SH-SY5Y (cell line): ENCODE measurements around the gene HOXD3.

ENCODE experiments used
- GATA2 ChIP-seq: IDR thresholded peaks from 2 replicates; pipeline ENCODE4 v1.6.1; 2011; ENCODE audit warnings: mild to moderate bottlenecking, low read depth, low read length
- GATA3 ChIP-seq: IDR thresholded peaks from 2 replicates; pipeline ENCODE4 v1.6.1; 2011; ENCODE audit warnings: low read depth, mild to moderate bottlenecking, low read length, moderate library complexity

Gene HOXD3

GRCh38 chr2:176165370-176166050, 8.4 kb downstream of the HOXD3 start:
- TF ChIP-seq GATA3 = no peak
- no peak for TF ChIP-seq GATA2

- TF ChIP-seq GATA2 = no peak
- TF ChIP-seq GATA3 = no peak
Measured at GRCh38 chr2:176166272-176166671, 9.2 kb downstream of the HOXD3 start.

GRCh38 chr2:176167398-176167797, 10.3 kb downstream of the HOXD3 start:
- no peak for TF ChIP-seq GATA2
- no peak for TF ChIP-seq GATA3

GRCh38 chr2:176169181-176169580, 12.1 kb downstream of the HOXD3 start:
- no peak for TF ChIP-seq GATA3
- TF ChIP-seq GATA2 = no peak

- TF ChIP-seq GATA2 (no peak), GATA3 (no peak)
Measured at GRCh38 chr2:176169711-176170110, 12.6 kb downstream of the HOXD3 start.

DNA sequence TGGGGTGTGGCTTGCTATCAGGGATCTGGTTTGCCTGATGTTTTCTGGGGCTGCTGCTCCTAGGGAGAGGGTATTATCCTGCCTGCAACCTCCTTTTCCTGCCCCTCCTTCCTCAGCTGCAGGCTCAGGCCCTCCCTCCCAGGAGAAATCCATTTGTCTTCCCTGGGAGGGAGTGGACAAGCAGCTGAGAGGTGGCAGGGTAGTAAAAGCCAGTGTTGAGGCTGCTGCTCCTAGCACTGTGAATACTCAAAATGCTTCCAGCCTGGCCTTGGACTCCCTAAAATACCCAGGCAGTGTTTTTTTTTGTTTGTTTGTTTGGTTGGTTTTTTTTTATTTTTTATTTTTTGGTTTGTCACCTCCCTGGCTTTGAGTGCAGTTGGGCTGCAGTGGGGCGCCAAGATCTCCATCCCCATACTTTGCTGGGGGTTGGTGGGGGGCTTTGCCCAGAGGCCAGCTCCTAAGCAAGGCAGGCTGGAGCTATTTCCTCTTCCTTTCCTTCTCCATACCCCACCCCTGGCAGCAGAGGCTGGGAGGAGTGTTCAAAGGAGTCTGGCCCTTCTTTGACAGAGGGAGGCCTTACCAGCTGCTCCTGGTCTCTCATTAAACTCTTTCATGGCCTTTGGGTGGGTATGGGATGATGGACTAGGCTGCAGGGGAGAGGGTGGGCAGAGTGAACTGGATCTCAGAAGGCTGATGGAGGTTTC, 13.6 kb downstream of the HOXD3 start:
- TF ChIP-seq GATA2 = no peak
- no peak for TF ChIP-seq GATA3

DNA sequence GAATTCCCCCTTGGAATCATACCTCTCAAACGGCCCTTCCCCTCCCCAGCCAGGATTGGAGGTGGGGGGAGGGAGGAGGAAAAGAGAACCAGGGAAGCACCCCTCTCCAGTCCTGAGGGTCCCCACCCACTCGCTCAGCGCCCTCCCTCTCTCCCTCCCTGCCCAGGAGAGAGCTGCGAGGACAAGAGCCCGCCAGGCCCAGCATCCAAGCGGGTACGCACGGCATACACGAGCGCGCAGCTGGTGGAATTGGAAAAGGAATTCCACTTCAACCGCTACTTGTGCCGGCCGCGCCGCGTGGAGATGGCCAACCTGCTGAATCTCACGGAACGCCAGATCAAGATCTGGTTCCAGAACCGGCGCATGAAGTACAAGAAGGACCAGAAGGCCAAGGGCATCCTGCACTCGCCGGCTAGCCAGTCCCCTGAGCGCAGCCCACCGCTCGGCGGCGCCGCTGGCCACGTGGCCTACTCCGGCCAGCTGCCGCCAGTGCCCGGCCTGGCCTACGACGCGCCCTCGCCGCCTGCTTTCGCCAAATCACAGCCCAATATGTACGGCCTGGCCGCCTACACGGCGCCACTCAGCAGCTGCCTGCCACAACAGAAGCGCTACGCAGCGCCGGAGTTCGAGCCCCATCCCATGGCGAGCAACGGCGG, 14.4 kb downstream of the HOXD3 start:
- TF ChIP-seq GATA3 = no peak
- no peak for TF ChIP-seq GATA2

DNA sequence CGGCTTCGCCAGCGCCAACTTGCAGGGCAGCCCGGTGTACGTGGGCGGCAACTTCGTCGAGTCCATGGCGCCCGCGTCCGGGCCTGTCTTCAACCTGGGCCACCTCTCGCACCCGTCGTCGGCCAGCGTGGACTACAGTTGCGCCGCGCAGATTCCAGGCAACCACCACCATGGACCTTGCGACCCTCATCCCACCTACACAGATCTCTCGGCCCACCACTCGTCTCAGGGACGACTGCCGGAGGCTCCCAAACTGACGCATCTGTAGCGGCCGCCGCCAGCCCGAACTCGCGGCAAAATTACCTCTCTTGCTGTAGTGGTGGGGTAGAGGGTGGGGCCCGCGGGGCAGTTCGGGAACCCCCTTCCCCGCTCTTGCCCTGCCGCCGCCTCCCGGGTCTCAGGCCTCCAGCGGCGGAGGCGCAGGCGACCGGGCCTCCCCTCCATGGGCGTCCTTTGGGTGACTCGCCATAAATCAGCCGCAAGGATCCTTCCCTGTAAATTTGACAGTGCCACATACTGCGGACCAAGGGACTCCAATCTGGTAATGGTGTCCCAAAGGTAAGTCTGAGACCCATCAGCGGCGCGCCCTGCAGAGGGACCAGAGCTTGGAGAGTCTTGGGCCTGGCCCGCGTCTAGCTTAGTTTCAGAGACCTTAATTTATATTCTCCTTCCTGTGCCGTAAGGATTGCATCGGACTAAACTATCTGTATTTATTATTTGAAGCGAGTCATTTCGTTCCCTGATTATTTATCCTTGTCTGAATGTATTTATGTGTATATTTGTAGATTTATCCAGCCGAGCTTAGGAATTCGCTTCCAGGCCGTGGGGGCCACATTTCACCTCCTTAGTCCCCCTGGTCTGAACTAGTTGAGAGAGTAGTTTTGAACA, 15.1 kb downstream of the HOXD3 start:
- TF ChIP-seq GATA2 (no peak), GATA3 (no peak)

- TF ChIP-seq GATA3 (no peak), GATA2 (no peak)
Measured at GRCh38 chr2:176172895-176173566, 15.9 kb downstream of the HOXD3 start.

DNA sequence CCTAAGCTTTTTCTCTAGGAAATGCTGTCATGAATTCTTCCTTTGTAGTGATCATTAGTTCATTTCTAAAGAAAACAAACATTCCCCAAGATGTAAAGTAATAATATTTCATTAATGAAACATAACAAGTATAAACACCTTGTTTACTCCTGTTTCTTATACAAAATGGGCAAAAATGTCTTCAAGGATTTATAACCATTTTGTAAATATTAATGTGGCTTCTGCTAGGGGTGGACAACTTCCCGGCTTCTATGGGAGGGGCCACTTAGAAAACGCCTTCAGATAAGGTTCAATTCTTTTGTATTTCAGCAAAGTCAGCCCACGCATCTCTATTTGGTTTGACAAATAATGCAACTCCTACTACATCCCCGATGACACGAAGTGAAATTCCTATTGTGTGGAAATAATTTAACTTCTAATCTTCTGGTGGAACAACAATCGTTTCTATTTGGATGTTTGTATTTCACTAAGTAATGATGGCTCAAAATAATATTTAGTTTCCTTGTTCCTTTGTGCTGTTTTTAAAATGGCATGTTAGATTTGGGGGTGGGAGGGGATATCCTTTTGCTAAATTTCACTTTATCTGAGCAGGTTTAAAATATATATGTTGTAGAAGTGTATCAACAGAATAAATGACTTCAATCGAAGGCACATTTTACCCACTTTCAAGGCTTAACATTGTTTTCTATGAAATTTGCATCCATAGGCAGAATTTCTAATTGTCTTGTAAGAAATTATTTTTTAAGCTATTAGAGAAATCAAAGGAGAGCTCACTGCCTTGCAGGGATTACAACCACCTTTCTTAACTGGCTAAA, 16.7 kb downstream of the HOXD3 start:
- TF ChIP-seq GATA2 (no peak), GATA3 (no peak)

DNA sequence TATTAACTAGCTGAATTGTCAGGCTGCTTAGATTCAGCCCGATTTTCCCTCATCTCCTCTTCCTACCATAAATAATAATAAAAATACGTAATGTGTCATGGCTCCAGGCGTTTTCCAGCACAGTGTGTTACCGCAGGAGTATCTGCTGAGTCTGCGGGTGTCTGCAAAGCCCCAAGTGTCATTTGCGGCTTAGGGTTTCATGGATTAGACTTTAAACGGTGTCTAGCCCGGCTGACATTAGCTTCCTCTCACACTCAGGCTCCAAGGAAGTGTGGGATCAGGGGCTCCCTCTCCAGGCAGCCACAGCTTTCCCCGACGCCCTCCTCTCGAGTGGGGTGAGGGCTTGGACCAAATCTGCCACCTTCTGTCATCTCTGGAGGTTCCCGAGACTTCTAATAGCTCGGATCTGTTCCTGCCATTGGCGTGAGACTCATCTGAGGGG, 17.3 kb downstream of the HOXD3 start:
- TF ChIP-seq GATA3 = no peak
- no peak for TF ChIP-seq GATA2

DNA sequence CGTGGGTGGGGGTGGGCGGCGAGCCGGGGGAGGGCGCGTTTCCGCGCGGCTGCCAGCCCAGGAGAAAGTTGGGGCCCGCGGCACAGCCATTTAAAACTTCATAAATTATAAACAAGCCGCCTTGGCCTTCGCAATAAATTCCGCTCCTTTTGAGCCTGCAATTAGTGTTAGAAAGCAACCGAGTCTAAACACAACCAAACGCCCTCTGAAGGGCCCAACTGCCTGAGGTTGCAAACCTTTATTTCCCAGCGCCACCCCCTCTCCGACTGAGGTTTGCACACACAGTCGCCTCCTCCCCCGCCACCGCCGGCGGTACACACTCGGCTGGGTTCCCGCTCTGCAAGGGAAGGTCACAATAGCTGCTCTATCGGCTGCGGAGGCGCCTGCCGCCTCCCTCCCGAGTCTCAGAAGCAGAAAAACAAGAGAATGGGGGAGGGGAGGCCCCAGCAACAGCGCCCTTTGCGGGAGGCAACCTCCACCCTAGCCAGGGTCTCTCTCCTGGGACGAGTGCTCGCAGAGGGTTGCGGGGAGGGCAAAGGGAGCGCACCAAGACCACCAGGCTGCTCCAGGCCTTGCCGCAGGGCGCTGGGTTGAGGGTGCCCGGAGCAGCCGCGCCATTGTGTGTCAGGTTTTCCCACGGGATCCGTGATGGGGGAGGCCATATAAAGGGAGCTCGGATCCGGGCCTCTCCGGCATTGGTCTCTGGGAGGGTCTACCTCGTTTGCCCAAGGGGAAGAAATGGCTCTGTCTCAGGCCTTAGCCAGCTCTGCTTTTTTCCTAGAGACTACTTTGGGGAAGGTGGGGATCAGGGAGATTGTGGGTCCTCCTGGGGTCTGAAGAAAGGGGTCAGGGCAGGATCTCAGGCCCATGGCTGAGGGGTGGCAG, 18.0 kb downstream of the HOXD3 start:
- TF ChIP-seq GATA2 (no peak), GATA3 (no peak)
